Bone marrow (tissue), 2 donors: ENCODE measurements around the gene PP2D1.
"Not testable (repeated sequence)": the region's sequence is repeated elsewhere in the genome, so short reads cannot be mapped to it uniquely, and the experiment has no call there.

Experiments
- DNase-seq, 2 donors: peaks; one replicate each; lab custom pipeline; 2025; lab: John Stamatoyannopoulos, UW

Gene PP2D1

GRCh38 chr3:19967812-19968211 lies 44.3 kb downstream of the PP2D1 start:
- no peak for DNase-seq

GRCh38 chr3:19967208-19967607 lies 44.9 kb downstream of the PP2D1 start:
- no peak for DNase-seq

- no peak for DNase-seq
Observed at GRCh38 chr3:19961960-19962359, 50.1 kb downstream of the PP2D1 start.

- no peak for DNase-seq
Observed at GRCh38 chr3:19960696-19961095, 51.4 kb downstream of the PP2D1 start.

GRCh38 chr3:19959505-19959904 lies 52.6 kb downstream of the PP2D1 start:
- DNase-seq: no peak

GRCh38 chr3:19957354-19957753 lies 54.7 kb downstream of the PP2D1 start:
- not testable (repeated sequence) for DNase-seq

GRCh38 chr3:19954676-19955075 lies 57.4 kb downstream of the PP2D1 start:
- DNase-seq: no peak

- no peak for DNase-seq
Observed at GRCh38 chr3:19950316-19950715, 61.7 kb downstream of the PP2D1 start.

- no peak for DNase-seq
Observed at GRCh38 chr3:19948226-19948591, 63.9 kb downstream of the PP2D1 start.

- peak; percentile 19 to 78 for DNase-seq
Observed at GRCh38 chr3:19947549-19948225, 64.4 kb downstream of the PP2D1 start.

- peak; percentile 86 to 99 for DNase-seq
Observed at GRCh38 chr3:19946832-19947548, 65.1 kb downstream of the PP2D1 start, which contains the start of gene RAB5A. Gene RAB5A (plus strand): TSS chr3:19947097. CDS start chr3:19950899, 3,802 bp downstream.

GRCh38 chr3:19945969-19946831 lies 65.9 kb downstream of the PP2D1 start:
- DNase-seq: no peak

GRCh38 chr3:19945534-19945933 lies 66.5 kb downstream of the PP2D1 start:
- no peak for DNase-seq

GRCh38 chr3:19940643-19941042 lies 71.4 kb downstream of the PP2D1 start:
- DNase-seq: no peak

GRCh38 chr3:19938295-19938627 lies 73.8 kb downstream of the PP2D1 start:
- DNase-seq: no peak

- no peak for DNase-seq
Observed at GRCh38 chr3:19937459-19938294, 74.4 kb downstream of the PP2D1 start.
